SK-N-SH (cell line): Measurements from ENCODE around the gene SETD4. TPM values are rescaled to one million over a fixed set of nuclear protein-coding genes. Genes with fewer than 3 reads are reported as not detected.

Experiments
- CTCF ChIA-PET: fragments of 300-600, 350-600 bp; formaldehyde crosslinking; extraction: SDS; loops from one replicate; lab custom pipeline; 2021; lab: Yijun Ruan, JAX
- POLR2A ChIA-PET: fragments of 350-600 bp; sonication (Branson Sonifier 250); formaldehyde crosslinking; extraction: SDS; loops from one replicate; lab custom pipeline; 2020; ENCODE audit warnings: antibody characterized with exemption, inconsistent platforms; lab: Yijun Ruan, JAX
- DNase-seq: peaks from one replicate; pipeline ENCODE4 v3.0.0; 2012
- H2AFZ ChIP-seq: fragments of 200-600 bp; sonication (generic); 2 replicates; pipeline ENCODE4 v1.8.1; 2016; ENCODE audit warnings: antibody characterized with exemption, mild to moderate bottlenecking, low read depth
- H3F3A ChIP-seq: fragments of 200-600 bp; sonication (generic); replicated peaks from 2 replicates; pipeline ENCODE3; 2016; ENCODE audit warnings: antibody characterized with exemption, mild to moderate bottlenecking; ENCODE audit not compliant: insufficient read depth
- H3K27ac ChIP-seq, 2 experiments: fragments of 200-500 bp in 1 of 2; fragments of 200-600 bp in 1 of 2; sonication (Bioruptor generic) in 1 of 2; sonication (generic), shearing (Covaris generic) in 1 of 2; 2 replicates each; pipeline versions ENCODE4 v1.5.1 to v1.6.1; 2014 to 2016; ENCODE audit warnings: low read depth in 2 of 2, inconsistent platforms in 1 of 2, low read length in 1 of 2, mild to moderate bottlenecking in 1 of 2, mixed read lengths in 1 of 2
- H3K27me3 ChIP-seq: fragments of 200-600 bp; sonication (generic), shearing (Covaris generic); 2 replicates; pipeline ENCODE4 v1.6.1; 2016; ENCODE audit warnings: mixed run types; ENCODE audit not compliant: insufficient read depth
- H3K36me3 ChIP-seq, 2 experiments: fragments of 200-500 bp in 1 of 2; fragments of 200-600 bp in 1 of 2; sonication (Bioruptor generic) in 1 of 2; sonication (generic) in 1 of 2; replicated peaks in 1 of 2; 2 replicates each; pipeline versions ENCODE3 to v1.5.1; 2014 to 2016; ENCODE audit warnings: low read length in 1 of 2, mild to moderate bottlenecking in 1 of 2; ENCODE audit not compliant: insufficient read depth in 2 of 2, control insufficient read depth in 1 of 2
- H3K4me1 ChIP-seq, 2 experiments: fragments of 200-500 bp in 1 of 2; fragments of 200-600 bp in 1 of 2; sonication (Bioruptor generic) in 1 of 2; sonication (generic), shearing (Covaris generic) in 1 of 2; 2 replicates each; pipeline versions ENCODE4 v1.5.1 to v1.6.1; 2014 to 2016; ENCODE audit warnings: low read depth in 1 of 2, low read length in 1 of 2, mixed run types in 1 of 2; ENCODE audit not compliant: insufficient read depth in 2 of 2, control insufficient read depth in 1 of 2
- H3K4me2 ChIP-seq: fragments of 200-600 bp; sonication (generic), shearing (Covaris generic); 2 replicates; pipeline ENCODE4 v1.6.1; 2017; ENCODE audit warnings: mixed run types
- H3K4me3 ChIP-seq, 2 experiments: fragments of 200-500 bp in 1 of 2; fragments of 200-600 bp in 1 of 2; sonication (Bioruptor generic) in 1 of 2; sonication (generic), shearing (Covaris generic) in 1 of 2; 2 replicates each; pipeline versions ENCODE4 v1.5.1 to v1.8.1; 2014 to 2016; ENCODE audit warnings: low read depth in 2 of 2, inconsistent platforms in 1 of 2, low read length in 1 of 2, mild to moderate bottlenecking in 1 of 2, mixed read lengths in 1 of 2, moderate library complexity in 1 of 2
- H3K79me2 ChIP-seq: fragments of 200-600 bp; sonication (generic); 2 replicates; pipeline ENCODE4 v1.8.1; 2017; ENCODE audit warnings: mild to moderate bottlenecking; ENCODE audit not compliant: insufficient read depth
- H3K9ac ChIP-seq: fragments of 200-600 bp; sonication (generic); 2 replicates; pipeline ENCODE4 v1.6.1; 2017; ENCODE audit warnings: mixed run types
- H3K9me2 ChIP-seq: fragments of 200-600 bp; sonication (generic); 2 replicates; pipeline ENCODE4 v1.6.1; 2017; ENCODE audit warnings: mixed run types
- H3K9me3 ChIP-seq: fragments of 200-600 bp; sonication (generic); 2 replicates; pipeline ENCODE4 v1.6.1; 2017; ENCODE audit warnings: mixed run types, mild to moderate bottlenecking, moderate library complexity
- H4K20me1 ChIP-seq: fragments of 200-600 bp; sonication (generic); 2 replicates; pipeline ENCODE4 v1.6.1; 2017; ENCODE audit warnings: mild to moderate bottlenecking, mixed run types; ENCODE audit not compliant: insufficient read depth
- FOSL2 ChIP-seq: IDR thresholded peaks from 2 replicates; pipeline ENCODE4 v1.4.0; 2012; ENCODE audit warnings: low read depth, mild to moderate bottlenecking, moderate library complexity, borderline replicate concordance
- GABPA ChIP-seq: IDR thresholded peaks from 2 replicates; pipeline ENCODE4 v1.4.0; 2012; ENCODE audit warnings: low read depth, mild to moderate bottlenecking
- GATA2 ChIP-seq: sonication (generic); formaldehyde crosslinking; IDR thresholded peaks from 2 replicates; pipeline ENCODE4 v1.5.0; 2020; ENCODE audit warnings: mild to moderate bottlenecking, missing genetic modification reagents
- MEF2A ChIP-seq: IDR thresholded peaks from 2 replicates; pipeline ENCODE4 v1.4.0; 2012; ENCODE audit warnings: low read depth, borderline replicate concordance
- MXI1 ChIP-seq: IDR thresholded peaks from 2 replicates; pipeline ENCODE4 v1.6.1; 2012; ENCODE audit warnings: mild to moderate bottlenecking, low read depth, low read length, improper control_type of control experiment
- NRF1 ChIP-seq: IDR thresholded peaks from 2 replicates; pipeline ENCODE4 v1.6.1; 2012; ENCODE audit warnings: low read depth, mild to moderate bottlenecking, low read length
- PBX3 ChIP-seq: IDR thresholded peaks from 2 replicates; pipeline ENCODE4; 2012
- POLR2AphosphoS5 ChIP-seq: IDR thresholded peaks from 2 replicates; pipeline ENCODE4 v1.6.1; 2012; ENCODE audit warnings: low read depth, low read length
- RCOR1 ChIP-seq: fragments of 150-350 bp; IDR thresholded peaks from 2 replicates; pipeline ENCODE4 v1.6.1; 2017; ENCODE audit warnings: antibody characterized with exemption, low read length
- REST ChIP-seq: IDR thresholded peaks from 2 replicates; pipeline ENCODE4 v1.6.1; 2012; ENCODE audit warnings: mild to moderate bottlenecking, low read depth, low read length, moderate library complexity
- RFX5 ChIP-seq: IDR thresholded peaks from 2 replicates; pipeline ENCODE4 v1.6.1; 2012; ENCODE audit warnings: mild to moderate bottlenecking, improper control_type of control experiment, low read length
- SMC3 ChIP-seq: IDR thresholded peaks from 2 replicates; pipeline ENCODE4 v1.6.1; 2012; ENCODE audit warnings: low read depth, low read length, improper control_type of control experiment
- TCF12 ChIP-seq: IDR thresholded peaks from 2 replicates; pipeline ENCODE4 v1.4.0; 2012
- TEAD4 ChIP-seq: IDR thresholded peaks from 2 replicates; pipeline ENCODE4 v1.4.0; 2012; ENCODE audit warnings: mild to moderate bottlenecking, borderline replicate concordance; ENCODE audit not compliant: insufficient read depth
- USF1 ChIP-seq: IDR thresholded peaks from 2 replicates; pipeline ENCODE4 v1.4.0; 2012; ENCODE audit warnings: low read depth, borderline replicate concordance
- USF2 ChIP-seq: fragments of 150-350 bp; IDR thresholded peaks from 2 replicates; pipeline ENCODE4 v1.6.1; 2017; ENCODE audit warnings: antibody characterized with exemption, low read length, low read depth, borderline replicate concordance
- YY1 ChIP-seq: IDR thresholded peaks from 2 replicates; pipeline ENCODE4 v1.4.0; 2012; ENCODE audit warnings: low read depth, mild to moderate bottlenecking
- WGBS: methylation state at CpG from one replicate; pipeline ENCODE4 v1.1.6; 2017; ENCODE audit warnings: low lambda C conversion rate; 5-methylcytosine and 5-hydroxymethylcytosine counted together
- polyA plus RNA-seq, 3 experiments: library from polyadenylated mRNA; depleted of rRNA; stranded (reverse); fragments of >200 nt; gene quantifications; 2 replicates each; pipeline ENCODE4 v1.2.3, GENCODE V29; 2012
- TF ChIP-seq, protein P1 (sequence below): fragments of 200-600 bp; sonication (generic); IDR thresholded peaks from 2 replicates; pipeline ENCODE4 v1.6.1; 2017; ENCODE audit warnings: antibody characterized with exemption, mild to moderate bottlenecking, moderate library complexity

Gene SETD4
- polyA plus RNA-seq, 1 of the 3 experiments (the other 2 are of a cell fraction) = 15.9 TPM

GRCh38 chr21:36004441-36004840 lies 55.9 kb downstream of the SETD4 start (continued):
- TF ChIP-seq REST (no peak), MXI1 (no peak), SMC3 (no peak), RCOR1 (no peak), GABPA (no peak), RFX5 (no peak), USF2 (no peak)

- Histone ChIP-seq H3K79me2 (no peaks in the 10 kb centered on the region), H3K9me2 (no peaks in the 10 kb centered on the region), H3F3A (no peaks in the 10 kb centered on the region), H3K9ac (no peak overlapping the region), H2AFZ (no peak overlapping the region), H3K4me1 (no peaks in the 10 kb centered on the region), H3K27me3 (peaks cover 22% of the 10 kb centered on the region), H3K27ac (no peak overlapping the region), H3K4me3 (no peak overlapping the region), H4K20me1 (no peaks in the 10 kb centered on the region), H3K36me3 (no peaks in the 10 kb centered on the region), H3K9me3 (0 out of 2 replicates have a peak, but pooled peaks cover 3% of the 10 kb centered on the region), H3K4me2 (no peak overlapping the region)
- CTCF ChIA-PET = no interaction called here
- 79% methylated on average over 11 of the region's 11 CpGs for WGBS
- POLR2A ChIA-PET = no interaction called here
- no peak for TF ChIP-seq SMC3
- no peak for TF ChIP-seq FOSL2
- TF ChIP-seq PBX3 = no peak
- TF ChIP-seq YY1 = no peak
- TF ChIP-seq MEF2A = no peak
- no peak for TF ChIP-seq NRF1
- no peak for TF ChIP-seq GATA2
- TF ChIP-seq TCF12 = no peak
- TF ChIP-seq, protein P1, sequence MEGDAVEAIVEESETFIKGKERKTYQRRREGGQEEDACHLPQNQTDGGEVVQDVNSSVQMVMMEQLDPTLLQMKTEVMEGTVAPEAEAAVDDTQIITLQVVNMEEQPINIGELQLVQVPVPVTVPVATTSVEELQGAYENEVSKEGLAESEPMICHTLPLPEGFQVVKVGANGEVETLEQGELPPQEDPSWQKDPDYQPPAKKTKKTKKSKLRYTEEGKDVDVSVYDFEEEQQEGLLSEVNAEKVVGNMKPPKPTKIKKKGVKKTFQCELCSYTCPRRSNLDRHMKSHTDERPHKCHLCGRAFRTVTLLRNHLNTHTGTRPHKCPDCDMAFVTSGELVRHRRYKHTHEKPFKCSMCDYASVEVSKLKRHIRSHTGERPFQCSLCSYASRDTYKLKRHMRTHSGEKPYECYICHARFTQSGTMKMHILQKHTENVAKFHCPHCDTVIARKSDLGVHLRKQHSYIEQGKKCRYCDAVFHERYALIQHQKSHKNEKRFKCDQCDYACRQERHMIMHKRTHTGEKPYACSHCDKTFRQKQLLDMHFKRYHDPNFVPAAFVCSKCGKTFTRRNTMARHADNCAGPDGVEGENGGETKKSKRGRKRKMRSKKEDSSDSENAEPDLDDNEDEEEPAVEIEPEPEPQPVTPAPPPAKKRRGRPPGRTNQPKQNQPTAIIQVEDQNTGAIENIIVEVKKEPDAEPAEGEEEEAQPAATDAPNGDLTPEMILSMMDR = no peak
- no peak for TF ChIP-seq POLR2AphosphoS5
- no peak for TF ChIP-seq USF1
- TF ChIP-seq TEAD4 = no peak
- no peak for TF ChIP-seq MXI1
- no peak for TF ChIP-seq REST
- TF ChIP-seq RFX5 = no peak
- TF ChIP-seq GABPA = no peak
- DNase-seq = no peak
These were observed 56.5 kb downstream of the SETD4 start for GRCh38 chr21:36003776-36004175.
